GM18499 (cell line): Measurements from ENCODE around the gene EFS.
"Not testable (repeated sequence)": the region's sequence is repeated elsewhere in the genome, so short reads cannot be mapped to it uniquely, and the experiment has no call there.

ENCODE experiments used
- ATAC-seq: cut with Tn5 transposase; IDR thresholded peaks from one replicate; pipeline ENCODE4 v1.9.1; 2021; ENCODE audit warnings: moderate number of reproducible peaks; ENCODE audit not compliant: insufficient read depth, unreplicated experiment

The EFS gene

DNA sequence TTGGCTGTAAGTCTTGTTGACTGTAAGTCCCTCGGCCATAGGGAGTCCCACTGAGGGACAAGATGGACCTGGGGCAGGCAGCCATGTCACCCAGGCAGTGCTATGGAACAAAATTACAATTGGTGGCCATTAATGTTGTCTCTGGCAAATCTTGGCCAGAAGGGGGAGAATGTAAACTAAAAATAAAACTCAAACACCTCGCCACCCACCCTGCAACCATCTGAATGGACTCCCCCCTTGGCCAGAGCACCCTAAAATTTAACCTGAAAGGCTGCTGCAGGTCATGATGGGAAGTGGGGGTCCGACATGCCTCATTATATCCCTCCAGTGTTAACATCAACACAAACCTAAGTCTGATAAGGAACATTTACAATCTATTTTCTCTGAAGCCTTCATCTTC lies 20.5 kb downstream of the EFS start:
- ATAC-seq, result no peak

DNA sequence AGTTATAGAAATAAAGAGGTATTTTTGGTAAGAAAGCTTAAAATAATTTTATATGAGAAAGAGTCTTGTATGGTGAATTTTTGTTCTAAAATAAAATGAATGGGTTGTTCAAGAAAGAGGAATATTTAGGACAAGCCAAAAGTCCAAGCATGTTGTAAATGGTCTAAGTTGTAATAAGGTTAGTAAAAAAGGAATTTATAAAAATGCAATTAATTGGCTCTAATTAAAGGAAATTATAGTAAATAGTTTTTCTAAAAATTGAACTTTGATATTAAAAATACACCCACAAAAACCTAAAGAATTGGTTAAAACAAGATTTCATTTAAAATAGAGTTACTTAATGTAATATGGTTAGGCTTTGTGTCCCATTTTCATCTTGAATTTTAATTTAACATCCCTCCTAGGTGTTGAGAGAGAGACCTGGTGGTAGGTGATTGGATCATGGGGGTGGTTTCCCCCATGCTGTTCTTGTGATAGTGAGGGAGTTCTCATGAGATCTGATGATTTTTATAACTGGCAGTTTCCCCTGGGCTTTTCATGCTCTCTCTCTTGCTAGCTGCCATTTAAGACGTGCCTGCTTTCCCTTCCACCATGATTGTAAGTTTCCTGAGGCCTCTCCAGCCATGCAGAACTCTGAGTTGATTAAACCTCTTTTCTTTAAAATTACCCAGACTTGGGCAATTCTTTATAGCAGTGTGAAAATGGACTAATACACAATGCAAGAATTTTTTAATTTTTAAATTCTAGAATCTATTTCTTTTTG lies 25.3 kb downstream of the EFS start:
- no peak for ATAC-seq

DNA sequence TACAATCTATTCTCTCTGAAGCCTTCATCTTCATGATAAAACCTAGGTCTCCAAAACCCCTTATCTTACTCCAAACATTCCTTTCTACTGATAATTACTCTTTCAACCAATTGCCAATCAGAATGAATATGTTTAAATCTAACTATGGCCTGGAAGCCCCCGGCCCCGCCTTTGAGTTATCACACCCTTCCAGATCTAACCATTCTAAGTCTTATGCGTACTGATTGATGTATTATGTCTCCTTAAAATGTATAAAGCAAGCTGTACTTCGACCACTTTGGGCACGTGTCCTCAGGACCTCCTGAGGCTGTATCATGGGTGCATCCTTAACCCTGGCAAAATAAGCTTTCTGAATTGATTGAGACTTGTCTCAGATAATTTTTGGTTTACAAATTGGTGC lies 29.3 kb downstream of the EFS start:
- ATAC-seq, result no peak

DNA sequence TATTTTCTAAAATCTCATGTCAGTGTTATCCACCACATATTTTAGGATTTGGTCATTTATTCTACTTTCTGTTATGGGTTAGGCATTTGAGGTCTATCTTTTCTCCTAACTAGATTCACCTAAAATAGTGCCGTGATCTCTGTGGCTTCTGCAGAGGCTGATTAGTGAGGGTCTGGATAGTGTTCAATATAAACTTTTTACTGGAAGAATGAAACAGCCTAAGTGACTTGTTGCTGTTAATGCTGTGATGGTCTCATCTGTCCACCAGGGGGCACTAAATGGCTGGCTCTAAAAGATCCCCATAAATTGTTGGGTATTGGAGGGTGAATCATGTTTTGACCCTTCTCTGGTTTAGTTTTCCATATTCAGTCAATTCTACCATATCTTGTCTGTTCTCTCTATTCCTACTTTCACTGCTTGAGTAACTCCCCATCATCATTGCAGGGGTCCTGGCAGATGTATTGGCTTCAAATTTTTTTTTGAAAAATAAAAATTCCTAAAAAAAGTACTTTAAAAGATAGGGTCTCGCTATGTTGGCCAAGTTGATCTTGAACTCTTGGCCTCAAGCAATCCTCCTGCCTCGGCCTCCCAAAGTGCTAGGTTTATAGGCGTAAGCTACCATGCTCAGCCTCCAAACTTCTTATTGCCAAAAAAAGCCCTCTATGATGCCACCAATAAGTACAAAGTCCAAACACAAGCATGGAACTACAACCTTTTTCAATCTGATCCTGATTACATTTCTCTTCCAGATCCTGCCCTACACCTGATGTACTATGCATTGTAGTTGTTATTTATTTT lies 36.8 kb downstream of the EFS start:
- no peak for ATAC-seq

DNA sequence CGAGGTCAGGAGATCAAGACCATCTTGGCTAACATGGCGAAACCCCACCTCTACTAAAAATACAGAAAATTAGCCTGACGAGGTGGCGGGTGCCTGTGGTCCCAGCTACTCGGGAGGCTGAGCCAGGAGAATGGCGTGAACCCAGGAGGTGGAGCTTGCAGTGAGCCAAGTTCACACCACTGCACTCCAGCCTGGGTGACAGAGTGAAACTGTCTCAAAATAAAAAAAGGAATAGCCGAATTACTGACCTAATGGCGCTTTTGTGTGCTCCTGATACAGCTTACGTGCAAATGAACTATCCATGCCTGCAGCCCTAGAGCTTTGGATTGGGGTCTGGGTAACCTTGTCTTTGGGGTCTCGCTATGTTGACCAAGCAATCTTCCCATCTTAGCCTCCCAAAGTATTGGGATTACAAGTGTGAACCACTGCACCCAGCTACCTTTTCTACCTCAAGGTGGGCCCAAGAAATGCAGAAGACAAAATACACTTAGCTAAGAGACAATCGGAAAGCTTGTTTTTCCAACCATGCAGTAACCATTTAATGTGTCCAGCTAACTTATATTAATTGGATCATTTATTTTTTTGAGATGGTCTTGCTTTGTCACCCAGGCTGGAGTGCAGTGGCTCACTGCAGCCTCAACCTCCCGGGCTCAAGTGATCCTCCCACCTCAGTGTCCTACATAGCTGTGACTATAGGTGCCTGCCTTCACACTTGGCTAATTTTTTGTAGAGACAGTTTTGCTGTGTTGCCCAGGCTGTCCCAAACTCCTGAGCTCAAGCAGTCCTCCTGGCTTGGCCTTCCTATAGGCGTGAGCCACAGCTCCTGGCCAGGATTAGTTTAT lies 38.3 kb downstream of the EFS start:
- ATAC-seq, result no peak

DNA sequence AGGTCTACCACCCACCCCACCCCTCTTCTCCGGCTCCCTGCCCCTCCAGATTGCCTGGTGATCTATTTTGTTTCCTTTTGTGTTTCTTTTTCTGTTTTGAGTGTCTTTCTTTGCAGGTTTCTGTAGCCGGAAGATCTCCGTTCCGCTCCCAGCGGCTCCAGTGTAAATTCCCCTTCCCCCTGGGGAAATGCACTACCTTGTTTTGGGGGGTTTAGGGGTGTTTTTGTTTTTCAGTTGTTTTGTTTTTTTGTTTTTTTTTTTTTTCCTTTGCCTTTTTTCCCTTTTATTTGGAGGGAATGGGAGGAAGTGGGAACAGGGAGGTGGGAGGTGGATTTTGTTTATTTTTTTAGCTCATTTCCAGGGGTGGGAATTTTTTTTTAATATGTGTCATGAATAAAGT lies 39.2 kb downstream of the EFS start:
- ATAC-seq, result not testable (repeated sequence)

DNA sequence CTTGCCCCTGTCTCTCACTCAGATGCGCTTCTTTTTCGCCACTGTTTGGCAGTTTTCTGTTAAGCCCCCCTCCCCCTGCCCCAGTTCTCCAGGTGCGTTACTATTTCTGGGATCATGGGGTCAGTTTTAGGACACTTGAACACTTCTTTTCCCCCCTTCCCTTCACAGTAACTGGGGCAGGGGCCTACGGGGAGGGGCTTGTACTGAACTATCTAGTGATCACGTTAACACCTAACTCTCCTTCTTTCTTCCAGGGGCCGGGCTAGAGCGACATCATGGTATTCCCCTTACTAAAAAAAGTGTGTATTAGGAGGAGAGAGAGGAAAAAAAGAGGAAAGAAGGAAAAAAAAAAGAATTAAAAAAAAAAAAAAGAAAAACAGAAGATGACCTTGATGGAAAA lies 40.0 kb downstream of the EFS start:
- ATAC-seq, result no peak

DNA sequence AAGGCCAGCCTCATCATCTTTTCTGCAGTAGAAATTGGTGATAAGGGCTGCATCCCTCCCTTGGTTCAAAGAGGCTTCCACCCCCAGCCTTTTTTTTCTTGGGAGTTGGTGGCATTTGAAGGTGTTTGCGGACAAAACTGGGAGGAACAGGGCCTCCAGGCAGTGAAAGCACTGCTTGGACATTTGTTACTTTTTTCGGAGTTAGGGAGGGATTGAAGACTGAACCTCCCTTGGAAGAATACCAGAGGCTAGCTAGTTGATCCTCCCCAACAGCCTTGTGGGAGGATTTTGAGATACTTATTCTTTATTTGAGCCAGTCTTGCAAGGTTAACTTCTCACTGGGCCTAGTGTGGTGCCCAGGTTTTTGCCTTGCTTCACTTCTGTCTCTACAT lies 40.5 kb downstream of the EFS start:
- ATAC-seq, result no peak

DNA sequence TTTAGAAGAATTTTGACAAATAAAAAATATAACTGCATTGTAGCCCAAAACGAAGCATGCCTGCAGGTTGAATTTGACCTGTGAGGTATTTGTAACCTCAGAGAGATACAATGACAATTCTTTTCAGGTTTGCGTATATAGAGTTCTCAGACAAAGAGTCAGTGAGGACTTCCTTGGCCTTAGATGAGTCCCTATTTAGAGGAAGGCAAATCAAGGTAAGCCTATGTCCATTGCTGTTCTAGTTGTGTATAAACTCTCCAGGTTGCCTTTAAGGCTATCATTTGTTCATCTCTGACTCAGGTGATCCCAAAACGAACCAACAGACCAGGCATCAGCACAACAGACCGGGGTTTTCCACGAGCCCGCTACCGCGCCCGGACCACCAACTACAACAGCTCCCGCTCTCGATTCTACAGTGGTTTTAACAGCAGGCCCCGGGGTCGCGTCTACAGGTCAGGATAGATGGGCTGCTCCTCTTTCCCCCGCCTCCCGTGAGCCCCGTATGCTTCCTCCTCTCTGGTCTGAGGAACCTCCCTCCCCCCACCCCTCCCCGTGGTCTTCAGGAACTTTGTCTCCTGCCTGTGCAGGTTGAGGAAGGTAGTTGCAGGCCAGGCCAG lies 41.0 kb downstream of the EFS start:
- ATAC-seq, result no peak

DNA sequence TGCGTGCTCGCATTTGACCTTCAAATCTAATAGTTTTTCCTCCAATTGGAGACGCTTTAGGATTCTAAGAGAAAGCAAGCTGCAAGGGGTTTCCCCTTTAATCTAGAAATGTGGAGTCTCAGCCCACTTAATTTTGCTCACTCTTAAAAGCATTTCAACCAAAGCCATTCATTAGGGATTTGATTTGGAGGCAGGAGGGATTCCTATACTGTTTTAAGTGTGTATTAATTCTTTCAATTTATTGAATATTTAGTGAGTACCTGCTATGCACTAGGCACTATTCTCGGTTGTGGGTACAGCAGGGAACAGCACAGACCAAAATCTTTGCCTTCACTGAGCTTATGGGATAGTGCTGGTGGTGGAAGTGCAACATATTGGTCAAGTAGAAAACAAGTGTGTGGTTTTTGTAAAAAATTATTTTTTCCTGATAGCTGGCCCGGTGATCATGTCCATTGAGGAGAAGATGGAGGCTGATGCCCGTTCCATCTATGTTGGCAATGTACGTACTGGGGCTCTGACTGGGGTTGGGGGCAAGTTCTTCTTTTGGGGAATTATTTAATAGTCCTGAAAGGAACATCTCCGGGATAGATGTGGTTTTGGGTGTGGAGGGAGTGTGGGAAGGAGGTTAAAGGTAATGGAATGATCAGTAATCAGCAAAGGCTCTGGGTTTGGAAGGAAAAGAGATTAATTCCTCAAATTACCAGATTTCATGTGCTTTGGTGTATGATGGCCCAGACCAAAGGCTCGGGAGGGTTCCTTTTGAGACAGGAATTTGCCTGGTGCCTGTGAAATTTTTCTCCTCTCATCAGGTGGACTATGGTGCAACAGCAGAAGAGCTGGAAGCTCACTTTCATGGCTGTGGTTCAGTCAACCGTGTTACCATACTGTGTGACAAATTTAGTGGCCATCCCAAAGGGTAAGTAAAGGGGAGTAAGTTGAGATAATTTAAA lies 42.1 kb downstream of the EFS start:
- no peak for ATAC-seq

DNA sequence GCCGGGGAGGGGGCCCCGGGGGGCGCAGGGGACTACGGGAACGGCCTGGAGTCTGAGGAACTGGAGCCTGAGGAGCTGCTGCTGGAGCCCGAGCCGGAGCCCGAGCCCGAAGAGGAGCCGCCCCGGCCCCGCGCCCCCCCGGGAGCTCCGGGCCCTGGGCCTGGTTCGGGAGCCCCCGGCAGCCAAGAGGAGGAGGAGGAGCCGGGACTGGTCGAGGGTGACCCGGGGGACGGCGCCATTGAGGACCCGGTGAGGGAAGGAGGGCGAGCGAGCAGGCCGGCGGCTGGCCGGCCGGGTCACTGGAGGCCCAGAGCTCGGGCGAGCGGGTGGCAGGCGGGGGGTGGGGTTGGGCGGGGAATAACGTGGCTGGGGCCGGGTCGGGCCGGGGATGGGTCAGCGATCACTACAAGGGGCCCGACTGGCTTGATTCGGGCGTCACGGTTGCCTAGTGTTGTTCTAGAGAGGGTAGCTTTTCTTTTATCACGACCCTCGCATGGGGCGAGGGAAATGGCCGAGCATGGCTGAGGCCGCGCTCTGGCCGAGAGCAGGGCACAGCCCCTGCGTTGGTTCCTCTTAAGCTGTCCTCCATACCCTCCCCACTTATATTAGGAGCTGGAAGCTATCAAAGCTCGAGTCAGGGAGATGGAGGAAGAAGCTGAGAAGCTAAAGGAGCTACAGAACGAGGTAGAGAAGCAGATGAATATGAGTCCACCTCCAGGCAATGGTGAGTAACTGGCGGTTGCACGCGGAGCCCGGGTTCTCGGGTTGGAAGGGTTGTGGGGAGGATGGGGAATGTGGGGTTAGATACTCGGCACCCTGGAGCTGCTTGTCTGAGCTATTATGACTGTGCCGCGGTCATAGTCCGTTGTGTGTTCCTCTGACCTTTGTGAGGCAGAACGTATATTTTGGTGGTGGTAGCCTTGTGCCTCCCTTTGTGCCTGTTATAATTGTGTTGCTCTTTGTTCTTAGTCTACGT lies 43.1 kb downstream of the EFS start:
- no peak for ATAC-seq

DNA sequence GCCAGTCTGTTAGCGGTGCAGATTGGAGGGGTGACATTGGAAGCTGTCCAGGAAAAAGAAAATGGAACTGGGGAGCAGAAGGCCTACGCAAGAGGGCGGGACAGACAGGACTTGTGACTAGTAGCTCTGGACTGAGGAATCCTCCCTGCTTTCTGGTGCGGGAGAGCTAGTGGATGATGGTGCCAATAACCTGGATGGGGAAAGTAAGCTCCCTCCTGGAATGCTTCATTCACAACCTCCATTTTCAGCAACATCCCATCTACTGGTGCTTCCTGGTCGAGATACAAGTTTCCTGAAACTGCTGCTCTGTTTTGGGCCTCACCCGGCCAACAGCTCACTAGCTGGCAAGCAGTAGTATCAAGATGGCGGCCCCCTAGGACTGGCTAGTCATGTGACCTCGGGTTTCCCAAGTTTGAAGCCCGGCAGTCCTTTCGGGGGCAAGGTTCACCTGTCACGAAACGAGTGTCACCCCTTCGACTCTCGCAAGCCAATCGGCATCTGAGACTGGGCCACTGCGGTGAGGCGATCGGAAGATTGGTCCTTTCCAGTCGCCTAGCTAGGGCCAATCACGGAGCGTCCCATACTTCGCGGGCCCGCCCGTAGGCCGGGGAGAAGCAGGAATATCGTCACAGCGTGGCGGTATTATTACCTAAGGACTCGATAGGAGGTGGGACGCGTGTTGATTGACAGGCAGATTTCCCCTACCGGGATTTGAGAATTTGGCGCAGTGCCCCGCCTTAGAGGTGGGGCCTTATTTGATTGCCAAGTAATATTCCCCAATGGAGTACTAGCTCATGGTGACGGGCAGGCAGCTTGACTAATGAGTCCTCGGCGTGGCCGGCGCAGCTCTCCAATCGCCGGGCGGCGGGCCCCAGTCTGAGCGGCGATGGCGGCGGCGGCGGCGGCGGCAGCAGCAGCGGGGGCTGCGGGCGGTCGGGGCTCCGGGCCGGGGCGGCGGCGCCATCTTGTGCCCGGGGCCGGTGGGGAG lies 44.1 kb downstream of the EFS start, which contains the start of gene PABPN1:
Gene PABPN1 (plus strand): TSS at position 874 of the 988 bp plus-strand sequence. CDS start 13 bp downstream, at position 887.
- ATAC-seq, result peak; percentile 87

DNA sequence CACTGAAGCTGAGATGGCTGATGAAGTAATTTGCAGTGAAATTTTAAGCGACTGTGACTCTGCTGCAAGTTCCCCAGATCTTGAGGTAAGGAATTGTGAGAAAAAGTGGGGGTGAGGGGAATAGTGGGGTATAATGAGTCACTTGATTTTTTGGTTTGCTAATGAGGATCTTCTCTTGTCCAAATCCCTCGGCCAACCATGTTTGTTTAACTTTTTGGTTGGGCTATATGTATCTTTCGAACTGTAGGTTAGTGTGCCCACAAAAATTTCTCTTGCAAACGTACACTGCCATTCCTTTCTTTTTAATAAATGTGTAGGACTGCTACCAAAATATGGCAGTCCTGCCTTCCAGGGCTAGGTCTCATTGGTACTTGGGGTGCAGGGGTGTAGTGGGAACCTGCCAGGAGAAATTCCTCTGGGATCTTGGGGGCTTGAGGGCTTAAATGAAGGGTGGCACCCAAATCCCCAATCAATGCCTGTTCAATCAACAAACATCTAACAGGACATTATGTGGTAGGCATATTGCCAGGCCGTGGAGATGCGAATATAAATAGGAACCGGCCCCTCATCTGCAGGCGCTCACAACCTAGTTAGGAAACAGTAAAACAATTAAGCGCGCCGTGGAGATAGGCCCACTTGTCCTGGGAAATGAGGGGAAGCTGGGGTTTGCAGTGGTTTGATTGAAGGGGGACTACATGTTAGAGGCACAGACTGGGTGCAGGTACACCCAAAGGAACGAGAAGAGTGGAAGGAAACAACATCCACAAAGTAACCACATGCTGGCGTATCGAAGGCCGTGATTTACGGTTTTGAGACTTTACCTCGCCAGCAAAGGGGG lies 45.0 kb downstream of the EFS start:
- ATAC-seq, result no peak

DNA sequence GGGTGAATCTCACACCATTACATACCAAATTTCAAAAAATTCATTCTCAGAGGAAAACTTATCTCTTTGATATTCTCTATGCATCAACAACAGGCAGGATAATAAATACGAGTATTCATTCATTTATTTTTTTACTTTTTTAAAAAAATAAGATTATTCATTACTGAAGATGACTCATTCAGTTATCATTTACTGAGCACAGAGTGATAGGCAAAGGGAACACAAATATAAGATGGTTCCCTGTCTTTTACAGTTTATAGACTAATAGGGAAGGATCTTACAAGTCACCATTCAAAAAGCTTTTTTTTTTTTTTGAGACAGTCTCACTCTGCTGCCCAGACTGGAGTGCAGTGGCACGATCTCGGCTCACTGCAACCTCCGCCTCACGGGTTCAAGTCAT lies 48.7 kb downstream of the EFS start:
- ATAC-seq, result no peak

DNA sequence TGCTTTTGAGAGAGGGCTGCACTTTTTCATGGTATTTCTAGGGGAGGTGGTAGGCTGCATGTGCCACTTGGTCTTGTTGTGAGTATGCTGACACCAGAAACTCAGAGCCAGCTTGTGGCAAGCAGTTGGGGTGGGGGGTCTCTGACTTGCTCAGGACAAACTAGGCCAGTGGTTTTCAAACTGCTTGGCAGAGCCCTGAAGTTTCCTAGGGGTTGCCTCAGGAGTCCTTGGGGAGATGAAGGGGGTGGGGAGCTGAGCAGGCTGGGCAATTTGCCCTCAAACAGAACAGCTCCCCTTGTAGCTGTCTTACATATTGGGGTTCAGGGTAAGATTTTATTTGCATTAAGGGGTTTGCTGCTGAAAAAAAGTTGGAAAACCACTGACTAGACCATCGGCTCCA lies 54.4 kb downstream of the EFS start:
- no peak for ATAC-seq
